Frontal cortex (tissue), 4 donors: ENCODE data around the gene HRH2. TPM values are rescaled to one million over a fixed set of nuclear protein-coding genes. Genes with fewer than 3 reads are reported as not detected.

Source experiments
- DNase-seq, 2 donors: peaks; one replicate each; pipeline ENCODE4 v3.0.0; 2012; ENCODE audit warnings: low spot score in 2 of 2
- FAIRE-seq: peaks from 2 replicates; lab custom pipeline; 2012; peaks lifted over from hg19 to GRCh38; lab: Jason Lieb, UNC
- total RNA-seq: library from RNA; depleted of rRNA; stranded (reverse); fragments of >200 nt; gene quantifications from one replicate; pipeline ENCODE4 v1.2.3, GENCODE V29; 2014
- donor health status: control.
- donor health status: control.
- donor health status: control.

The HRH2 gene
- total RNA-seq, 1 donor from 2014 or later = 3.3 TPM

GRCh38 chr5:175671013-175671412, 13.1 kb downstream of the HRH2 start:
- FAIRE-seq = no peak
- DNase-seq = no peak

- no peak for DNase-seq
- no peak for FAIRE-seq
These were observed 15.2 kb downstream of the HRH2 start for GRCh38 chr5:175672976-175673648.

GRCh38 chr5:175674731-175675346, 17.0 kb downstream of the HRH2 start:
- no peak for DNase-seq
- no peak for FAIRE-seq

- DNase-seq (no peak), FAIRE-seq (no peak)
These were observed 18.0 kb downstream of the HRH2 start for GRCh38 chr5:175675873-175676272.

GRCh38 chr5:175677571-175677970, 19.7 kb downstream of the HRH2 start:
- FAIRE-seq = no peak

GRCh38 chr5:175678074-175678473, 20.2 kb downstream of the HRH2 start:
- FAIRE-seq (no peak), DNase-seq (no peak)

More at GRCh38 chr5:175677571-175677970, 19.7 kb downstream of the HRH2 start:
- DNase-seq = no peak

GRCh38 chr5:175679411-175679810, 21.5 kb downstream of the HRH2 start:
- FAIRE-seq (no peak), DNase-seq (no peak)

- no peak for DNase-seq
- FAIRE-seq = no peak
These were observed 22.1 kb downstream of the HRH2 start for GRCh38 chr5:175680020-175680419.

GRCh38 chr5:175680463-175680862, 22.6 kb downstream of the HRH2 start:
- DNase-seq (no peak), FAIRE-seq (no peak)

GRCh38 chr5:175681045-175681967, 23.4 kb downstream of the HRH2 start:
- FAIRE-seq = no peak
- no peak for DNase-seq

GRCh38 chr5:175681968-175682340, 24.1 kb downstream of the HRH2 start:
- DNase-seq (no peak), FAIRE-seq (no peak)

GRCh38 chr5:175682664-175683063, 24.8 kb downstream of the HRH2 start:
- FAIRE-seq (no peak), DNase-seq (no peak)

- DNase-seq = no peak
- no peak for FAIRE-seq
These were observed 25.4 kb downstream of the HRH2 start for GRCh38 chr5:175683231-175683630.

- no peak for FAIRE-seq
- DNase-seq = no peak
These were observed 26.1 kb downstream of the HRH2 start for GRCh38 chr5:175683921-175684320.

- DNase-seq (no peak), FAIRE-seq (no peak)
These were observed 27.1 kb downstream of the HRH2 start for GRCh38 chr5:175684931-175685330.

- no peak for DNase-seq
- FAIRE-seq = no peak
These were observed 28.0 kb downstream of the HRH2 start for GRCh38 chr5:175685701-175686350.

- DNase-seq (no peak), FAIRE-seq (no peak)
These were observed 28.5 kb downstream of the HRH2 start for GRCh38 chr5:175686396-175686795.

GRCh38 chr5:175686826-175687225, 29.0 kb downstream of the HRH2 start:
- DNase-seq = no peak
- FAIRE-seq = no peak

- FAIRE-seq (no peak), DNase-seq (no peak)
These were observed 29.4 kb downstream of the HRH2 start for GRCh38 chr5:175687231-175687701.
